ENCODE data around the gene CTBP2. TPM values are rescaled to one million over a fixed set of nuclear protein-coding genes. Genes with fewer than 3 reads are reported as not detected.

The CTBP2 gene
- 84.0 and 133 TPM in 2 replicates for total RNA-seq

GRCh38 chr10:125159932-125160855 is at the start of gene CTBP2:
TSS of gene CTBP2 (minus strand) at chr10:125160563.
- peak in 1 of 2 donors; percentile 69 for DNase-seq (ENCODE audit: low read depth in 2 of 2)

- DNase-seq (ENCODE audit: low read depth in 2 of 2): peak in 1 of 2 donors; percentile 23
Observed at GRCh38 chr10:125209591-125210355, 49.4 kb upstream of the CTBP2 start.

DNA sequence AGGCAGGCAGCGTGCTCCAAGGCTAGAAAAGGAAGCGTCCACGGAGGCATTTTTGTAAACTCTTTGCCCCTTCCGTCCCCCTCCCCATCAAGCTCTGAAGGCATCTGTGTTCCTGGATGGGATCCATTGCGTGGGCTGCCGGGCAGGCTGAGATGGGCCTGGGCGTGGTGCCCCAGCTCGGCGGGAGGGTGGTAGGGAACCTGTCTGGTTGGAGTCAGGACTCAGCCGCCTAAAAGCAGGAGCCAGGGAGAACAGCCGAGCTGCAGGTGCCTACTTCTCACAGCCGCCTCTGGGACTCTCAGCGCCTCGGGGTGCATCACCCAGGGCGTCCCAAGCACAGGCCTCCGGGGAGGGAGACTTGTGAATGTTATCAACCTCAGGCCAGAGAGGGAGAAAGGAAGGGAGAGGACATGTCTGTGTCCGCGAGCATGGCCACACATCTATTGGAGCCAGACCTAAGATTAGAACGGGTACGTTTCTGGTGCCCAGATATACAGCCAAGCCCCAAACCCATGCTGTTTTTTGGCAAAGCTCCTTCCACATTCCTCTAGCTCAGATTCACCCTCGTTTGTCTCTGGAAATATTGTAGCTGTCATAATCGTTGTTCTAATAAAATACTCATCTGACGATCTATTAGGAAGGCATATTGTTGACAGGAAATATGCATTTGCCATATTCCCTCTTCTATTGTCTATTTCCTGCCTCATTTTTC is 48.6 kb upstream of the CTBP2 start:
- no peak for DNase-seq (ENCODE audit: low read depth in 2 of 2)

DNA sequence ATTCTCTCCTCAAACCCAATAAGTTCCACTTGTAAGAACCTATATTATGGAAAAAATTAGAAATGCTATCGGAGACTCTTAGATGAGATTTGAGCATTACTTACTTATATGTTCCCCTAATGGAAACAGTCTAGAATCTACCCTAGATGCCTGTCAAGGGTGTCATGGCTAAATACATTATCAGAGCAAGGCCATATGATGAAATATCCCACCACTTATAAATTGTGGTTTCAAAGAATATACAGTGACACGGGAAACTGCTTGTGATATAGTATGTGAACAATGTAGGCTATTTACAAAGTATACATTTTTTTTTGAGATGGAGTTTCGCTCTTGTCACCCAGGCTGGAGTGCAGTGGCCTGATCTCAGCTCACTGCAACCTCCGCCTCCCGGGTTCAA is 46.3 kb upstream of the CTBP2 start:
- DNase-seq (ENCODE audit: low read depth in 2 of 2): no peak

GRCh38 chr10:125205431-125205830 is 45.1 kb upstream of the CTBP2 start:
- no peak for DNase-seq (ENCODE audit: low read depth in 2 of 2)

DNA sequence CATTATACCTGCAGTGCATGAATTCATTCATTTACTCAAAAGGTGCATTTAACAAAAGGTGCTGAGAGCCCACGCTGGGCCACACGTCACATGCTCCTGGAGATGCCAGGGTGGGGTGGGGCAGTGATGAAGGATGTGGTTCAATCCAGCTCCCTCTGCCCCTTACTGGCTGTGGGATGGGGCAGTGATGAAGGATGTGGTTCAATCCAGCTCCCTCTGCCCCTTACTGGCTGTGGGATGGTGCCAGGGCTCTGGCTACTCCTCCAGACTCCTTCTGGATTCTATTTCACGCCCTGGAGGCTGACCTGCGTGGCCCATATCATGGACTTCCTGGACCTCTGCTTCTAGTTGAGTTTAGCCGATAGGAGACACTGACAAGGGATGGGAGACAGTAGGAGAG is 44.0 kb upstream of the CTBP2 start:
- DNase-seq (ENCODE audit: low read depth in 2 of 2): no peak

- DNase-seq (ENCODE audit: low read depth in 2 of 2): no peak
Observed at GRCh38 chr10:125203186-125203800, 42.9 kb upstream of the CTBP2 start.

- DNase-seq (ENCODE audit: low read depth in 2 of 2): no peak
Observed at GRCh38 chr10:125201791-125202622, 41.6 kb upstream of the CTBP2 start.

- DNase-seq (ENCODE audit: low read depth in 2 of 2): no peak
Observed at GRCh38 chr10:125201108-125201524, 40.8 kb upstream of the CTBP2 start.

- no peak for DNase-seq (ENCODE audit: low read depth in 2 of 2)
Observed at GRCh38 chr10:125200396-125200795, 40.0 kb upstream of the CTBP2 start.

GRCh38 chr10:125199270-125199669 is 38.9 kb upstream of the CTBP2 start:
- no peak for DNase-seq (ENCODE audit: low read depth in 2 of 2)

DNA sequence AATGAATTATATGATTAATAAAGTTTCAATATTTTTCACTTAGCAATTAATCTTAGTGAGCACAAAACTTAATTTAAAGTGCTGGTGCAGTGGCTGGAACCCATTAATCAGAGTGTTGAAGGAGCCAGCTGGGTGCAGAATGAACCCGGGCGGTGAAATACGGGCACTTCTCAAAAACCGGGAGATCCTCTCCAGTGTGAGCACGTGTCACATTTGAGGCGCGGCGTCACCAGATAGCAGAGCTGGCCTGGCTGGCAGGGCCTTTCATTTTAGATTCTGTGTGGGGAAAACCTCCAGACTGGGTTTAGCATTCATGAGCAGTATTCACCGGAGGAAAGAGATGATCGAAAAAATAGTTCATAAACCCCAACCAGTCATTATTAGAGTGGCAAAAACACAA is 34.5 kb upstream of the CTBP2 start:
- DNase-seq (ENCODE audit: low read depth in 2 of 2): no peak

GRCh38 chr10:125193306-125193877 is 33.0 kb upstream of the CTBP2 start:
- DNase-seq (ENCODE audit: low read depth in 2 of 2): no peak

DNA sequence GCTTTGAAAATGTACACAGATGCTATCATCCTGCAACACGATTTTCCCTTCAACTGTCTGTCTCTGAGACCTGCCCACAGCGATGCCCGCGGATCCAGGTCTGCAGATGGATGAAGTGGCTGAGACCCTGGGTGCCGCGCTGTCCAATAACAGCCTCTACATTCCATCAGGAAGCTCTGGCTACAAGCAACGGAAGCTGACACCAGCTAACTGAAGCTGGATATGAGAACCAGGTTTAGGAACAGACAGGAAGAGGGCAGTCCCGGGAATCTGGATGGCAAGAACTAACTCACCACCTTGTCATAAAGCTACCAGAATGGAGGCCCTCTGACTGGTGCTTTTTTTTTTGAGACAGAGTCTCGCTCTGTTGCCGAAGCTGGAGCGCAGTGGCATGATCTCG is 32.3 kb upstream of the CTBP2 start:
- no peak for DNase-seq (ENCODE audit: low read depth in 2 of 2)

DNA sequence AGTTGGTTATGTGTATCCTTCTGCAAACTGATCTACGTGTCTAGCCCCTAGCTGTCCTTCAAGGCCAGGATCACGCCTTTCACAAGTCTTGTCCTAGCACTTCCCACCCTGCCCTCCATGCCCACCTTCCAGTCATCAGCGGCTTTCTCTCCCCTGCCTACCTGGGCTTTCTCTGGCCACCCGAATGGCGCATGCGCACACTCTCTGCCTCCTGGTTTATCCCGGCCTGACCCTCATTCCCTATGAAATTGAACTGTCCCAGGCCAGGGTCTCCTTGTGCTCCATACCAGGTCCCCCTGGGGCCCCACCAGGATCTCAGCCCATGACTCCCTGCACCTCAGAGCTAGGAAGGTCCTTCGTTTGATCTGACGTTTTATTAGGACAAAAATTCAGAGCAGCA is 31.6 kb upstream of the CTBP2 start:
- DNase-seq (ENCODE audit: low read depth in 2 of 2): no peak

DNA sequence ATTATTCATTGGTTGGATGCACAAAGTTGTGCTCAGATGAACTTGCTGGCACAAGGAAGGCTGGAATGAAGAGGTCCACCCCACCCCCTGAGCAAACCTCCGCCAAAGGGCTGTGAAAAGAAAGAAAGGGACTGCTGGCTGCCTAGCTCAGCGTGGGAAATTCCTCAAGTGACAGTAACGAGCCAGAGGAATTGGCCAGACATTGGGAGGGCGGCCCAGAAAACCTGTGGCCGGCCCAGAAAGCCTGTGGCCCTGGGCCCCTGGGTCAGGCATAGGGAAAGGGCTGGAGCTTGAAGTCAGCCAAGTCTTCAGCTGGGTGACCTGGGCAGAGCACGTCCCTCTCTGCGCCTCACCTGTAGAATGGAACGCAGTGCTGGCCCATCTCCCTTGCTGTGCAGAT is 30.6 kb upstream of the CTBP2 start:
- DNase-seq (ENCODE audit: low read depth in 2 of 2): no peak

DNA sequence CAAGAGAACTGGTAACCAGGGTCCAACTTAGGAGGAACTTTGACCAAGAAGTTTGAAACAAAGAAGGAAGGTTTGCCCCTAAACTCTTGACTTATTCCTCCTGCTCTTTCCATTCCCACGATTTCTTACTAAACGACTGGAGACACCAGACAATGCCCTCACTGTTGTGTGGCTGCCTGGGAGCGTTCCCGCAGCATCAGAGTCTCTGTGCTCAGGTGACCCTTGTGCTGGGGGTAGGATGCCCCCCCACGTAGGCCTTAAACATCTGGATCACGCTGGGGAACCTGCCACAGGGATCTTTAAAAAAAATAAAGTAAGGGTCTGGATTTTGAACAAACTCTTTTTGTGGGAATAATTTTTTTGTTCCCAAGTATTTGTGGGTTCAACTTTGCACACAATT is 30.1 kb upstream of the CTBP2 start:
- no peak for DNase-seq (ENCODE audit: low read depth in 2 of 2)

DNA sequence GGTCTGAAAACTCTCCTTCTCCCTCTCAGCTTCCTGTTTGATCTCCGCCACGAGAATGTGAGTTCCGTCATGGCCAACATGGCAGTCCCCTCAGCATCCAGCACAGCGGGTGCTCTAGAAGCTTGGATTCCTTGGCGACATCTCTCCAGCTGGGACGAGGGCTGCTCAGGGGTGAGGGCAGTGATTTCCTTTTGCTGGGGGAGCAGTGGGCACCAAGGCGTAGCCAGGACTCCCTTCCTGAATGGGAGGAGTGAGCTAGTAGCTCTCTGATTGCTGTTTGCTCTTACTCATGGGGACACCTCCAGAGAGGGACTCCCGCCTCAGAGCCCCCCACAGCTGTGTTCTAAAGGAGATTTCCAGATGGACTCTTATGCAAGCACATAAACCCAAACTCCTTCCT is 28.8 kb upstream of the CTBP2 start:
- DNase-seq (ENCODE audit: low read depth in 2 of 2): no peak

GRCh38 chr10:125187238-125188194 is 27.2 kb upstream of the CTBP2 start:
- DNase-seq (ENCODE audit: low read depth in 2 of 2): no peak

Measured in dermis microvascular lymphatic vessel endothelial cell (primary cell).